HG03439 (cell line): ENCODE data around the gene FERMT1.

ENCODE experiments used
- ATAC-seq: cut with Tn5 transposase; IDR thresholded peaks from one replicate; pipeline ENCODE4 v1.9.1; 2021; ENCODE audit warnings: mild to moderate bottlenecking, moderate library complexity; ENCODE audit not compliant: unreplicated experiment

FERMT1 gene, protein sequence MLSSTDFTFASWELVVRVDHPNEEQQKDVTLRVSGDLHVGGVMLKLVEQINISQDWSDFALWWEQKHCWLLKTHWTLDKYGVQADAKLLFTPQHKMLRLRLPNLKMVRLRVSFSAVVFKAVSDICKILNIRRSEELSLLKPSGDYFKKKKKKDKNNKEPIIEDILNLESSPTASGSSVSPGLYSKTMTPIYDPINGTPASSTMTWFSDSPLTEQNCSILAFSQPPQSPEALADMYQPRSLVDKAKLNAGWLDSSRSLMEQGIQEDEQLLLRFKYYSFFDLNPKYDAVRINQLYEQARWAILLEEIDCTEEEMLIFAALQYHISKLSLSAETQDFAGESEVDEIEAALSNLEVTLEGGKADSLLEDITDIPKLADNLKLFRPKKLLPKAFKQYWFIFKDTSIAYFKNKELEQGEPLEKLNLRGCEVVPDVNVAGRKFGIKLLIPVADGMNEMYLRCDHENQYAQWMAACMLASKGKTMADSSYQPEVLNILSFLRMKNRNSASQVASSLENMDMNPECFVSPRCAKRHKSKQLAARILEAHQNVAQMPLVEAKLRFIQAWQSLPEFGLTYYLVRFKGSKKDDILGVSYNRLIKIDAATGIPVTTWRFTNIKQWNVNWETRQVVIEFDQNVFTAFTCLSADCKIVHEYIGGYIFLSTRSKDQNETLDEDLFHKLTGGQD

DNA sequence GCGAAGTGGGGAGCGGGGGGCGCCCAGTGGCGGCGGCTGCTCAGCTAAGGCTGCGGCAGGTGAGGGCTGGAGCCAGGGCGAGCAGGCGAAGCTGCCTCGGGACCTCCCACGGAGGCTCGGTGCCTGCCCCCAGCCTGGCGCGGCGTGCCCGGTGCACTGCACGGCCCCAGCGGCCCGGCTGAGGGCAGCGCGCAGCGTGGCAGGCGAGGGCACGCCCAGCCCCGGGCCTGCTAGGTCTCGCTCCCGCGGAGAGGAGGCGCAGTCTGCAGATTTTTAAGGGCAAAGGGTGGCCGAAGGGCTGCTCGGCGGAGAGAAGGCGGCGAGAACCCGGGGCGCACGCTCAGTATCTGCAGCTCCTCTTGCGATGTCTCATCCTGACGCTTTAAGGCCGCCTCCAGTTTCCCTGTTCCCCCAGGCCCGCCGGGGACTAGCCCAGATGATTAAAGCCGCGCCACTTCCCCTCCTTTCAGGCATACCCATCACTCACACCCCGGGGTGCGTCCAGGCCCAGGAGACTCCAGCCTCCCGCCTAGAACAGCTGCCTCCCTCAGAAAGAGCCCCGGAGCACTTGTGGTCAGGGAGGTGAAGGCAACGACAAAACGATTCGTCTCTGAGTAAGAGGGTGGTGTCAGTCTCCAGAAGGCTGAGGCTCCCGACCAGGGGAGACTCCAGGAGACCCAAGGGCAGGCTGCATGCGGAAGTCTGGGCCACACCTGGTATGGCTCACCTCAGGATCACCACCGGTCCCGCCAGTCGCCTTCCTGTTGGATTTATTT lies at the start of gene FERMT1:
TSS of gene FERMT1 (minus strand) at position 158 of the 776 bp plus-strand sequence. CDS start 3,476 bp downstream, outside the sequence.
- no peak for ATAC-seq

DNA sequence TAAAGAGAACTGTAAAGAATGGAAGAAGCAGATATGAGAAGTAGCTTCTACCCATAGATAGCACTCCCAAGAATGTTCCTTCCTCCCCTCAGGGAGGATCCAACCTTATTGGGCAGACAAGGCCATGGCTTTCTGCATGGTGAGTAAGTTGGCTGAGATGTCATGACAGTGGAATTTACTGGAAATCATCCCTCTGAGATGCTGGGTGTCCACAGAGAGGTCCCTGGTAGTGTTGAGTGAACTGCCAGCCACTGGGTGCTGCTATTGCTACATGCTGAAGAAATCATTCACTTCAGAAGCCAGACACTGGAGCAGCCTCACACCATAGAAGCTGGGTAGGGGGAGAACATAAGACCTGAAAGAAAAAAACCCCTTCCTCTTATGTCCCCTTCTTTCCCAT lies 46.4 kb upstream of the FERMT1 start:
- ATAC-seq = no peak

DNA sequence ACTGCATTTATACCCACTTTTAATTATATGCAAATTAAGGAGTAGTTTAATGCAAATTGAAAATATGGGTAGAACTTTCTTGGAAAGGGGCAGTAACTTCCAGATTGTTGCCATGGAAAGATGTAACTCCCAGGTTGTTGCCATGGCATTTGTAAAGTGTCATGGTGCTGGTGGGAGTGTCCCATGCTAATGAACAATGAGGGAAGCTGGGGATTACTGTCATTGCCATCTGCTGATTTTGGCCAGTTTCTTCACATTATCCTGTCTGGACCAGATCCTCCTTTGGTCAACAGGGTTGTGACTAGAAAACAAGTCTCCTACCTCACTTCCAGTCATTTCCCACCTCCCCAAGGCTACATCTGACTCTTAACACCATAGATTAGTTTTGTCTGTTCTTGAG lies 45.4 kb upstream of the FERMT1 start:
- no peak for ATAC-seq

DNA sequence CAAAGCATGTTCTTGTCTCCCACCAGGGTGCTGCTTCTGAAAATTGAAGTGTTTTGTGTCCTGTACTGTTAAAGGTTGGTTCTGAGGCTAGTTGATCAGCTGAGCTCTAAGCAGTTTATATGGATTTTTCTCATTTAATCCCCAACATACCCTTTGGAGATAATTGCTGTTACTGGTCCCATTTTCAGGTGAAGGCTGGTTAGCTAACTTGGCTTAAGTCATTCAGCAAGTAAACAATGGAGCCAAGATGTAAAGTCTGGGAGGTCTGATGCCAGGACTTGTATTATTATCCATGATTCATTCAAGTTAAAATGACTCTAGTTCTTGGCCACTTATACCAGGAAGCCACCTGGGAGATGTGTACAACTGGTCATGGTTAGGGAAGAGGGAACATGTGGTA lies 42.5 kb upstream of the FERMT1 start:
- ATAC-seq = no peak

DNA sequence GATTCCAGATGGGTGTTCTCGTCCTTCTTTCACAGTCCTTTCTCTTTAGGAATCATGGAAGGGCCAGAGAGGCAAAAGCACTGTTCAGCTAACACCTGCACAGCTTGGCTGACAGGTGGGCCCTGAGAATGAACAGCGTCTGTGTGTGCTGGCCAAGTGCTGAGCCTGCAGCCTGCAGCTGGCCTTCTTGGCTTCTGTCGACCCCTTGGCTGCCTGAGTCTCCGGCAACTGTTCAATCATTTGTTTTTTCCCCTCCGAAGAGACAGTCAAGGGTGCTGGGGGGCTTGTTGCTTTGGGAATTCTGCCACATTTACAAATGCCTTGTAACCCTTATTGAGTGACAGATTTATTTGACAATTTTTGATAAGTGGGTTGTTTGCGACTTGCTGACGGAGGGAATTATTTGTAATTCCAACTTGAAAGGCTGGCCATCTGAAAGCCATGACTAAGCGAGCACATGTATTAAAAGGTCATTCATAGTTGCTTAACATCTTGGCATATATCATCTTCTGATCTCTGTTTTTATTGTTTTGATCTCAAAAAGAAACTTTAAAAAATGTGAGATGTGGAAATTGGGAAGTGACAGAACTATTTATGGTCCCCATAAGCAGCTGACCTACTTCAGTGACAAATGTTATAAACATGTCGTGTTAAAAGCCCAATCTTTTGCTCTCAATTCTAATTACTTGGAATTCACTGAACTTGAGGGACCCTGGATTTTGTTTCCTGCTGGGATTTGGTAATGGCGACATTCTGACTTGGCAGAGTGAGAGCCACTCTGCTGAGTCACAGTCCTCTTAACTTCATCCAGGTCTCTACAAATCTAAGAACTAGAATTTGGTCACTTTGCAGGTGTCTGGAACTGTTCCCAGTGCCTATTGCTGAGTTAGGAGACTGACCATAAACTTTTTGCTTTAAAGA lies 41.9 kb upstream of the FERMT1 start:
- no peak for ATAC-seq

DNA sequence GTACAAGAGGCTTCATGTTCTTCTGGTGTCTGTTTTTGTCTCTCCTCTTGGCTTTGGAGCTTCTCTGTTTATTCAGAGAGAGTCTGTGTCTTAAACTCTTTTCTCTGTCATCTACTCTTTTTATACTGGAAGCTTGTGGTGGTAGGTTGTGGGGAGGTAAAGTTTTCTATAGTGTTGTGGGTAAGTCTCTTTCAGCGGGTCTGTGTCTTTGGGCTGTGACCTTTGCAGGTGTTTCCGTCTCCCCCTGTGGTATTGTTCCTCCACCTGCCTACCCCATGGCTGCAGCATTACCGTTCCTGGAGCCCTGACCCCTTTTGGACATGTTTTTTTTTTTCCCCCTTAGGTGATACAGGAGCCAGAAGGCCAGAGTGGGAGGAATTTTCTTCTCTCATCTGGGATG lies 37.9 kb upstream of the FERMT1 start:
- no peak for ATAC-seq

DNA sequence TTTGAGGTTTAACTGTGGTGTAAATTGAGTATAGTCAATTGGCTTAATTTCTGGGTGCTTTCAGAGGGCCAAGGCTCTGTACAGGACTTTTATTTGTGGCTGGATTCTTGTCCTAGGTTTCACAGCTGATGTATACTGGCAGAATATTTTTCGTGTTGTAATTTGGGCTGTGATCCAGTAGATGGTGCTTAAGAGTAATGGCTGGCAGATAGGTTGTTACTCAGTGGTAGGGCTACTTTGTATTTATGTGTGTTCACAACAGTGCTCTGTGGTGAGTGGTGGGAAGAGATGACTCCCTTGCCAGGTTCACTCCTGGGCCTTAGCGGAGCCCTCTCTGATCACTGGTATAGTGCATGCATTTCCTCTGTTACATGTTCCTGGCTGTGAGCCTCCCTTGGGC lies 34.5 kb upstream of the FERMT1 start:
- ATAC-seq = no peak

DNA sequence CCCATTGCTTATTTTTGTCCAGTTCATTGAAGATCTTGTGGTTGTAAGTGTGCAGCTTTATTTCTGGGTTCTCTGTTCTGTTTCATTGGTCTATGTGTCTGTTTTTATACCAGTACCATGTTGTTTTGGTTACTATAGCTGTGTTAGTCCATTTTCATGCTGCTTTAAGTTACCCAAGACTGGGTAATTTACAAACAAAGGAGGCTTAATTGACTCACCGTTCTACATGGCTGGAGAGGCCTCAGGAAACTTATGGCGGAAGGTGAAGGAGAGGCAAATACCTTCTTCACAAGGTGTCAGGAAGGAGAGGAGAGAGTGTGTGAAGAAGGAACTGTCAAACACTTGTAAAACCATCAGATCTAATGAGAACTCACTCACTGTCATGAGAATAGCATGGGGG lies 29.9 kb upstream of the FERMT1 start:
- ATAC-seq = no peak

DNA sequence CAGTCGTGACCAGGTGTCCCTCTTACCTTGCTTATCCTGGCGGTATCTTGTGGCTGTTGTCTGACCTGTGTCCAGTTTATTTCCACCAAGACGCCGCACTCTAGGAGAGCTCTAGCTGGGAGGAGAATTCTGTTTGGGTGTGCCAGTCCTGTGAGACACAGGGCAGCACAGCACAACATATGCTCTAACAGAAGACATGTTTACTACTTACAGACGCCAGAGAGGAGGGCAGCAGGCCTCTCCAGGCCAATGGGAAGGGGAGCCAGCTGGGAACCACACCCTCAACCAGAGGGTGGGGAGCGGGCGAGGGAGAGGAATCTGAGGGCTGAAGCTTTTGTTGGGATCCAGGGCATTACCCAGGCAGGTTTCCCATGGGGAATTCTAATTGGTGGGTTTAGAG lies 25.2 kb upstream of the FERMT1 start:
- ATAC-seq = no peak

DNA sequence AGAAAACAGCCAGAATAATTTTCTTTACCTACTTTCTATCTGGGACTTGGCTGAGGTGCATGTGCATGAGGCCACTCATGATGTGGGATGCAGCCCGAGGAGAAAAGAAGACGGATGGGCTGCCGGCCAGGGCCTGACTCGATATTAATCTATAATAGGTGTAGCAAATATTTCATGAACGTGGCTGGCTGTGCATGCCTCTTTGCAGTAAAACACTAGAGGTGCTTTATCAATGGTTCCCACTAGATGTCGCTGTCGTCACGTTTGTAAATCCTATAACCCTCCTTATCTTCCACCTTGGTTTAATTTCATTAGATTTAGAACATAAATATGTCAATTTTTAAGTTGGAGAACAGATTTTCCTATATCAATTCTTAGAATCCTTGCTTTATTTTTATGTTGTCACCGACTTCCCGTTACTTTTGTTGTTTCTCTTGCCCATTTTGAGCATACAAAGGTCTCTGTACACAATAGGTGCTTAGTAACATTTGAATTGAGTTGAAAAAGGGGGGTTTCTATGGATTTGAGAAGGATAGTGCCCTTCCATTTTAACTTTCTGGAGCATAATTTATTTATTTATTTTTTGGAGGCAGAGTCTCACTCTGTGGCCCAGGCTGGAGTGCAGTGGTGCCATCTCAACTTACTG lies 19.6 kb upstream of the FERMT1 start:
- no peak for ATAC-seq

DNA sequence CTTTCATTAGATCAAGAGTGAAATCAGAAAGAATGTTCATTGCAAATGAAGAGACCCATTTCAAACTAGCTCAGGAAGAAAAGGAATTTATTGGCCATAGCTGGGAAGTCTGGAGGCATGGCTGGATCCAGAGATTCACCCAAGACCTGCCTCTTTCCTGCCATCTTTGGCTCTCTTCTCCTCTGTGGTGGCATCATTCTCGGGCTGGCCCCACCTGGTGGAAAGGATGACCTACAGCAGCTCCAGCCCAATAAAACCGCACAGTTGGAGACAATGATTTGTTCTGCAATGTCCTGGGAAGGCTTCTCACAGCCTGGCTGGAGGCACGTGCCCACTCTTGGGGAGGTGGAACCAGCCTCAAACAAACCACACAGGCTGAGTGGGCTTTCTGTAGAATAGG lies 18.1 kb upstream of the FERMT1 start:
- ATAC-seq = no peak

DNA sequence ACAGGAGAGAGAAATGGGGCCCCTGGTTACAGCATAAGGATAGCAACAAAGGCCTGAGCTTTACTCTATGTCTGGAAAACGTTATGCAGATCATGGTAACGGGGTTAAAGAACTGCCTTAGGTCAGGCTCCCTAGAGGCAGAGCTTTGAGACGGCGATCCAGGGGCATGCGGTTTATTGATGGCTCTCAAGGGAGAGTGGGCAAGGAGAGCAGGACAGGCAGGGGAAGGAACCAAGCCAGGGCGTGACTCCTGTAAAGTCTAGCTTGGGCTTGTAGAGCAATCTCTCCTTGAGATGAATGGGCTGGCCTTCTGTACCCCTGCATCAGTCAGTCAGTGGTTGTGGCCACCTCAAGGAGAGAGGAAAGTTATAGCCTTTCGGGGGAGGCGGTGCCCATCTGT lies 12.5 kb upstream of the FERMT1 start:
- ATAC-seq = no peak

DNA sequence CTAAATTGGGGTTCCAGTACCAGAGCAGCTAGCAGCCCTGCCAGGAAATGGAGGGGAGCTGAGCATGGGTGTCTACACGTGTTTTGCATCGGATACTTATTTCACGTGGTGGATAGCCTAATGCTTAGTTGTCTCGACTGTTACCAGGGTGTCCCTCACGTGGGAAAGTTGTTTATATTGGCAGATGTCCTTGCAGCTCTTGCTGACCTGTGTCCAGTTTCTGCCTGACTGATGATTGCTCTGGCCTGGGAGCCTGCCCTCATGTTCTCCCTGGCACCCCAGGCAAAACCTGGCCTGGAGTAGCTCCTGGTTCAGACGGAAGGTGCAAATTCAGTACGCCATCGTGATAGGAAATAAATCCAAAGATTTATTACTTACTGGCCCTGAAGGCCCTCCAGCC lies 11.8 kb upstream of the FERMT1 start:
- no peak for ATAC-seq

DNA sequence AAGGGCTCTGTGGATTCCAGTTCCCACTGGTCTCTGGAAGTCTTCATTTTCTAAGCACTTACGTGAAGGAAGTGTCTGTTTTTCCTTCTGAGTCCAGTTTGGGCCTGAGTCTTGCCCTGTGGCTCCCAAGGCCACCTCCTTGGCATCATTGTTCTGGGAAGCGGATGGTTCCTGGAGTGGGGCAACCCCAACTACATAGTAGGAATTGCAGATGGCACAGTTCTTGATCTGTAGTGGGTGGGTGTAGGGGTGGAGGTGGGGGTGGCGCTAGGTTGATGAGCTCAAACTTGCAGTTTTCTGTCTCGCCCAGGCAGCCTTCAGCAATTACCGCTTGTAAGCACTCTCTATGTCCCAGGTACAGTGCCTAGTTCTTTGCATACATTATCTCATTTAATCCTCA lies 7.2 kb upstream of the FERMT1 start:
- ATAC-seq = no peak

DNA sequence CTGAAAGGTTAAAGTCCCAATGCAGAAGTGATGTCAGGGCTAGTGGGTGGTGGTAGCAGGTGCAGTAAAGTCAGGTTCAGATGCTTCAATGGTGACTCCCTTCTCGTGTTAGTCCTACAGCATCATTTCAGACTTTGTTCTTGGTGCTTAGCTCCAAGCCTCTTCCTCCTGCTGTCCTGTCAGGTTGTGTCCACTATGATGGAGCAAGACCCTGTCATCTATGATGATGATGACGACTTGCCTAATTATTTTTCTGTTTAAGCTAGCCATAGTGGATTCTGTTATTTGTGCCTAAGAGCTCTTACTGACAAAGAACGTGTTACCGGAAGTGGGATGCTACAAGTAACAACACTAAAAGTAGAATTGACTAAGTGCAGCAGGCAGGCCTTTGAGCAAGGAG lies 5.0 kb upstream of the FERMT1 start:
- ATAC-seq = no peak

DNA sequence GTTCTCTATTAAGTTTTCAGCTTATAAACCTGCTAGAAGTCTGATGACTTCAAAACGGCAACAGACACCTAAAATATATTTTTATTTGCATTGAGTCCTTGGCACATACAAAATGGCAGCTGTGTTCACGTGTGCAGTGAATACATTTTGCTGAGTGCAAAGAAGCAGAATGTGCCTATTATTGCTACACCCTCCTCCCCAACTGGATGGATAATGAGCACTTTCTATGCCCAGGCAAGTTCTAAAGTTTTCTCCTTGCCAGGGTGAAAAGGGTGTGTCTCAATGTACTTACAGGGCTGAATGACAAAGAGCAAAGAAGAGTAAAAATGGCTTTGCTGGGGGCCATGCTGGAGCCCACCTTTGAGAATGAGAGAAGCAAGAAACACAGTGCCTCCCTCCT lies 4.0 kb upstream of the FERMT1 start:
- no peak for ATAC-seq

DNA sequence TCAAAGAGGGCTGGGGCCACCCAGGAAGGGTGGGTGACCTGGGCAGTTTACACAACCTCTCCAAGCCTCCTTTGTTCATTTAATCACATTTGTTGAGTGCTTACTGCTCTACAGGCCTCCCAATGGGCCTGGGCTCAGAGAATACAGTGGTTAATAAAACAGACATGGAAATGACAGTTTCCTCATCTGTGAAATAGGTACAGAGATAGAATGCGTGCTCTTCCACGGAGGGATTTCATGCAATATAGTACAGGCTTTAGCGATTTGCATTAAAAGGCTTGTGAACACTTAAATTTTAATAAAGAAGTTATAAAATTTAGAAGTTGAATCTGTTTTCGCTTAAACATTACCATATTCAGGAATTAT lies 802 bp upstream of the FERMT1 start:
- no peak for ATAC-seq

DNA sequence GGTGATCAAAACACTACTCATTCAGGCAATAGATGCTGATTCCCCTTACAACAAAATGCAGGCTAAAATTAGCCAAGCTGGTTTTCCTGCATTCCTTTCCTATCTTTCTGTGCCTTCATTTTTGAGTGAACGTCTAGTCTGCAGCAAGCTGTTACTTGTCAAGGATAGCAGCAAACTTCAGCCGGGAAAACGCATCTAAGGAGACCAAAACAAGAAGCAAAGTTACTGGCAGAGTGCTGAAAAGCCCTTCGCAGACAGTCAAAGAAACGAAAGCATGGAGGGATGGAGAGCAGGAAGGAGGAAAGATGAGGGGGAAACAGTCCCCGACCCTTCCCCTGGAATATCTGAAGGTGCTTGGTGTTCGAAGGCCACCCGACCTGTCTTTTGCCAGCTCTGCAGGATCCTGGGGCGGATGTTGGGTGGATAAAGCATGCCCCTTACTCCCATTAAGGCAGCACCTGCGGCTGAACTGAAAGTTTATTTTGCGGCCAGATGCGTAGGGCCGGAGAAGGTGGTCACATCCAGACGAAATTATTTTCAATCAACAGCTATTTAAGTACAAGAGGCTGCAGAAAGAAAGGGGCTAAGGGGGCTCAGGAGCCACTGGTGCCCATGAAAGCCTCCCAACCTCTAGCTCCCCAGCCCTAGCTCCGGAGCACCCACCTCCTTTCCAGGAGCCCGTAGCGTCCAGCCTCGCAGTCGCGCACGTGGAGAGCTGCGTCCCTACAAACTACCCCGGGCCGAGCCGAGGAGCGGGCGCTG lies 538 bp downstream of the FERMT1 start:
- ATAC-seq = no peak

DNA sequence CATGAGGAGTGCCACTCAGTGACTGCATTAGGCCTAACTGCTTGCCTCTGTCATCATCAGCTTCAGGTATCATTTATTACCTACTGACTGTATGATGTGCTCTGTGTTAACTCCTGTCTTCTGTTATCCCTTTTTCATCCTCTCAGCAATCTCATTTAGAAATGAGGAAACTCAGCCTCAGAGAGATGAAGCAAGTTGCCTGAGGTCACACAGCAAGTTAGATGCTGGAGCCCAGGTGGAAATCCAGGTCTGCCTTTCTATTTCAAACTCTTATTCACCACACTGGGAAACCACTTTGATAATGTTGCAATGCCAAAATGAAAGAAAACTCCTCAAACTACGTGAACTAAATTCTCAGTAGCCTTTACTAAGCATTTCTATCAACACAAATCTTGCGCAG lies 1.3 kb downstream of the FERMT1 start:
- ATAC-seq = no peak
